Suprapubic skin (tissue), 4 donors: ENCODE measurements around the gene RNLS. TPM values are rescaled to one million over a fixed set of nuclear protein-coding genes. Genes with fewer than 3 reads are reported as not detected.
A peak's percentile ranks its signal among the peaks of the same experiment; 100 is the strongest.

Experiments used
- DNase-seq, 2 donors: peaks; one replicate each; pipeline ENCODE4 v3.0.0-alpha.2; 2019; ENCODE audit warnings: low spot score in 2 of 2
- H3K27ac ChIP-seq: fragments of 200-600 bp; sonication (generic); one replicate; pipeline ENCODE4 v1.5.1; 2019
- H3K27me3 ChIP-seq: fragments of 200-600 bp; sonication (generic); one replicate; pipeline ENCODE4 v1.5.1; 2019
- H3K36me3 ChIP-seq: fragments of 200-600 bp; sonication (generic); one replicate; pipeline ENCODE4 v1.5.1; 2019
- H3K4me1 ChIP-seq: fragments of 200-600 bp; sonication (generic); one replicate; pipeline ENCODE4 v1.5.1; 2019
- H3K4me3 ChIP-seq: fragments of 200-600 bp; sonication (generic); one replicate; pipeline ENCODE4 v1.5.1; 2019; ENCODE audit warnings: mild to moderate bottlenecking
- H3K9me3 ChIP-seq: fragments of 200-600 bp; sonication (generic); one replicate; pipeline ENCODE4 v1.5.1; 2019
- EP300 ChIP-seq: sonication (generic); formaldehyde crosslinking; IDR thresholded peaks from one replicate; pipeline ENCODE4 v1.6.1; 2017; ENCODE audit warnings: antibody characterized with exemption
- POLR2A ChIP-seq, 2 donors: fragments of 450-650 bp; IDR thresholded peaks; one replicate each; pipeline ENCODE4 v1.6.1; 2017; ENCODE audit warnings: antibody characterized with exemption in 2 of 2, mild to moderate bottlenecking in 2 of 2, moderate library complexity in 2 of 2
- POLR2AphosphoS5 ChIP-seq, 3 donors: sonication (generic); formaldehyde crosslinking; IDR thresholded peaks; one replicate each; pipeline ENCODE4 v1.6.1; 2017; ENCODE audit warnings: antibody characterized with exemption in 3 of 3
- WGBS: methylation state at CpG from one replicate; pipeline ENCODE4 v1.1.5; 2018; 5-methylcytosine and 5-hydroxymethylcytosine counted together
- total RNA-seq, 4 donors: library from RNA; depleted of rRNA; stranded (reverse); fragments of >200 nt; gene quantifications; one replicate each; pipeline ENCODE4 v1.1.0, GENCODE V29; 2016
- TF ChIP-seq, protein P1 (sequence below), 2 donors: fragments of 200-600 bp in 1 of 2; fragments of 450-650 bp in 1 of 2; sonication (generic) in 1 of 2; IDR thresholded peaks; one replicate each; pipeline ENCODE4 v1.5.1; 2016 to 2019; ENCODE audit warnings: antibody characterized with exemption in 2 of 2, mild to moderate bottlenecking in 1 of 2, moderate library complexity in 1 of 2

The RNLS gene
- total RNA-seq, 4 donors from 2014 or later, result 9.8 to 23.7 (median 19.2) TPM

DNA sequence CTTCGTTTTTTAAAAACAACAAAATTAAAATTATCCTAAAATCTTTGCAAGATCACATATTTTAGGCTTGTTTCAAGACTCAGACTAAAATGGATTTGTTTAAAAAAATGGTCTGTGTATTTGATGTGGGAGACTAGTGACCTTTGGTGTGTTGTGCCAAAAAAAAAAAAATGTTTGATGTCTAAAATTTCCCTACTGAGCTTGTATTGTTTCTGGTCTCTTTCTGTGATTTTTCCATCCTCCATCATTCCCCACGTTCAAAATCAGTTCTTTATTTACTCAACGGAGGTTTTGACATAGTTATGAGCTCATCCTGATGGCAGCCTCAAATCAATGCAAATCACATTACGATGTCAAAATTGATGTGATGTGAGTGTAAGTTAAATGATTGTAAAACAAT, 326.2 kb downstream of the RNLS start:
- peaks cover 3% of the 10 kb centered on the region for H3K4me1 ChIP-seq
- peak overlapping the region; percentile 26 for H3K27ac ChIP-seq
- no peaks in the 10 kb centered on the region for H3K27me3 ChIP-seq
- TF ChIP-seq POLR2AphosphoS5 (IDR thresholded peaks at IDR 0.05) (no peak), POLR2A (IDR thresholded peaks at IDR 0.05) (no peak), EP300 (no peak)
- TF ChIP-seq, protein P1, sequence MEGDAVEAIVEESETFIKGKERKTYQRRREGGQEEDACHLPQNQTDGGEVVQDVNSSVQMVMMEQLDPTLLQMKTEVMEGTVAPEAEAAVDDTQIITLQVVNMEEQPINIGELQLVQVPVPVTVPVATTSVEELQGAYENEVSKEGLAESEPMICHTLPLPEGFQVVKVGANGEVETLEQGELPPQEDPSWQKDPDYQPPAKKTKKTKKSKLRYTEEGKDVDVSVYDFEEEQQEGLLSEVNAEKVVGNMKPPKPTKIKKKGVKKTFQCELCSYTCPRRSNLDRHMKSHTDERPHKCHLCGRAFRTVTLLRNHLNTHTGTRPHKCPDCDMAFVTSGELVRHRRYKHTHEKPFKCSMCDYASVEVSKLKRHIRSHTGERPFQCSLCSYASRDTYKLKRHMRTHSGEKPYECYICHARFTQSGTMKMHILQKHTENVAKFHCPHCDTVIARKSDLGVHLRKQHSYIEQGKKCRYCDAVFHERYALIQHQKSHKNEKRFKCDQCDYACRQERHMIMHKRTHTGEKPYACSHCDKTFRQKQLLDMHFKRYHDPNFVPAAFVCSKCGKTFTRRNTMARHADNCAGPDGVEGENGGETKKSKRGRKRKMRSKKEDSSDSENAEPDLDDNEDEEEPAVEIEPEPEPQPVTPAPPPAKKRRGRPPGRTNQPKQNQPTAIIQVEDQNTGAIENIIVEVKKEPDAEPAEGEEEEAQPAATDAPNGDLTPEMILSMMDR (IDR thresholded peaks at IDR 0.05), result no peak
- H3K4me3 ChIP-seq, result no peak overlapping the region
- H3K36me3 ChIP-seq, result no peaks in the 10 kb centered on the region
- no peak for DNase-seq
- WGBS, result 74% methylated on average over 4 of the region's 4 CpGs
- no peaks in the 10 kb centered on the region for H3K9me3 ChIP-seq

DNA sequence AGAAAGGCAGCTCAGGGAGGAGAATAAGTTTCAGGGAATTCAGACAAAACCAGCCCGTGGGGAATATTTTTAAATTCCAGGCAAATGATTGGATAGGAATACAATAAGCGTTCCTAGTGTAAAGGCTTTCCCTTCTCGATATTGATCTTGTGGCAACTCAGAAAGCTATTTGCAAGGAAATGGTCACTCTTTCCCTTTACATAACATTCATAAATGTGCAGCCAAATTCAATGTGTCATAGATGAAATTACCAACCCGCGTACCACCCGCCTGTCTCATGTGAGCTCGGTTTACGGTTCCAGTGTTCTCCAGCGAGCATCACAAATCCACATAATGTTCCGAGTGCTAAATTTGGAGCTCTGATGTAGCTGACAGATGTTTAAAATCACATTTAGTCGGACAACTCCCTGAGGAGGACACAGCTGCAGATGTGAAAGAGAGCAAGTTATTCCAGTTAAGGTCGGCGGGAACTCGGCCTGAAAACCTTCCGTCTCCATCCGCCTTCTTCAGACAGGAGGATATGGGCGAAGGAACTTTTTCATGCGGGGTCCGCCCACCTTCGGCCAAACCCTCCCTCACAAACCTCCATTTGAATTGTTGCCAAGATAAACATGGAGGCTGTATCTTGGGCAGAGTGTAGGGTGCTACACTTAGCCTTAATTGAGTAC, 327.0 kb downstream of the RNLS start:
- H3K9me3 ChIP-seq, result no peaks in the 10 kb centered on the region
- H3K4me1 ChIP-seq, result peaks cover 3% of the 10 kb centered on the region
- no peaks in the 10 kb centered on the region for H3K36me3 ChIP-seq
- DNase-seq, result no peak
- H3K4me3 ChIP-seq, result no peak overlapping the region
- WGBS, result 85% methylated on average over 20 of the region's 20 CpGs
- no peaks in the 10 kb centered on the region for H3K27me3 ChIP-seq
- TF ChIP-seq, protein P1 (IDR thresholded peaks at IDR 0.05), result no peak
- no peak for TF ChIP-seq EP300
- TF ChIP-seq POLR2AphosphoS5 (IDR thresholded peaks at IDR 0.05), result no peak
- no peak for TF ChIP-seq POLR2A (IDR thresholded peaks at IDR 0.05)
- H3K27ac ChIP-seq, result peak overlapping the region; percentile 54

DNA sequence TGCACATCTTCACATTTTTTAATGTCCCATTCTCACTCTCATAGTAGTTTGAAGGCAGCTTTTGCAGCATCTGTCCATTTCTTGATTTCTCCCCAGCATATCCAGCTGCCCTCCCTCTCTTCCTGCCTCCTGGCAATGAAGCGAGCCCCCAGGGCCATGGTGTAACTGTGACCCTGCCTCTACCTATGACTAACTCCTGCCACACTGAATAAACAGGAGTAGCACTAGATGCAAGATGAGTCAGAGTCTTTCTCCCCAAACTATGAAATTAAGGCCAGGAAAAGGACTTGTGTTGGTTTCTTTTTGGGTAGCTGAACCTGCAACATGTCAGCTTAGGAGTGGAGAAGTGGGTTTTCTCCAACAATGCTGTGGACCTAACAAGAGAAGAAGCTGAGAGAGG, 329.0 kb downstream of the RNLS start:
- Histone ChIP-seq H3K4me3 (no peak overlapping the region), H3K9me3 (no peaks in the 10 kb centered on the region), H3K27ac (no peak overlapping the region), H3K36me3 (no peaks in the 10 kb centered on the region), H3K4me1 (peaks cover 3% of the 10 kb centered on the region), H3K27me3 (no peaks in the 10 kb centered on the region)
- WGBS, result 47% methylated on average over 1 of the region's 1 CpG
- TF ChIP-seq POLR2A (IDR thresholded peaks at IDR 0.05) (no peak), EP300 (no peak), POLR2AphosphoS5 (IDR thresholded peaks at IDR 0.05) (no peak)
- TF ChIP-seq, protein P1 (IDR thresholded peaks at IDR 0.05), result no peak
- DNase-seq, result no peak

DNA sequence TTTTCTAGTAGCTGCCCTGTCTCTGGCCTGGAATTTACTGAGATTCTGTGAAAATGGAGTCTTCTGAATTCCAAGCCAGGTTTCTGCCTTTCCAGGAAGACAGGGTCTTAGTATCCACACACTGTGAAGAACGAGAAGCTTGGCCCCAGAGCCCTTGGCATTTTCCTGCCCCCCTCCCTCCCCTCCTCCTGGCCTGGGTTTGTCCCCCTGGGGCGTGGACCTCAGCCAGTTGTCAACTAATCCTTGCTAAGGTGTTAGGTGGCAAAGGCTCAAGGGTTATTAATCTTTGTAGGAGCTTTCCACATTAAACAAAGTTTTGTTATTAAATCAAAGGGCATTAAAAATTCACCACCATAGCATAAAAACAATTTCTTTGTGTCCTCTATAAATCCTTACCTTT, 329.5 kb downstream of the RNLS start:
- TF ChIP-seq POLR2A (IDR thresholded peaks at IDR 0.05) (no peak), POLR2AphosphoS5 (IDR thresholded peaks at IDR 0.05) (no peak), EP300 (no peak)
- TF ChIP-seq, protein P1 (IDR thresholded peaks at IDR 0.05), result no peak
- H3K4me1 ChIP-seq, result peaks cover 3% of the 10 kb centered on the region
- no peaks in the 10 kb centered on the region for H3K9me3 ChIP-seq
- 36% methylated on average over 2 of the region's 2 CpGs for WGBS
- no peak overlapping the region for H3K4me3 ChIP-seq
- no peaks in the 10 kb centered on the region for H3K36me3 ChIP-seq
- no peaks in the 10 kb centered on the region for H3K27me3 ChIP-seq
- no peak overlapping the region for H3K27ac ChIP-seq
- no peak for DNase-seq

DNA sequence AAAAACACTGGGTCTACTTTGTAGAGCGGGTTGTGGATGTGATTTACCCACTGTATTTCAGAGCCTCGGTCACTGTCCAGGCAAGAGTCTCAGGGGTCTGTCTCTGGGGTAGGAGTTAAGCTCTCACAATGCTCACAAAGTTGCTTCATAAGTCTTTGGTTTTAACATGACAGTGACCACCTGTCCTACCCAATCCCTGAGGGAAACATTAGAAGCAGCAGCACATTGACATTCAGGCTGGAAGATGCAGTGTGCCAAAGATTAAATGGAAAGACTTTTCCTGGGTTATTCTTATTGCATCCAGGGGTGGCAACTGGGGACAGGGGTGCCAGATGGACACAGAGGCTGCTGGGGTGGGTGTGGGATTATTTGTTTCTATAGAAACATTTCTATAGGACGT, 330.0 kb downstream of the RNLS start:
- no peak for DNase-seq
- Histone ChIP-seq H3K9me3 (no peaks in the 10 kb centered on the region), H3K4me3 (no peak overlapping the region), H3K27me3 (no peaks in the 10 kb centered on the region), H3K27ac (no peak overlapping the region), H3K4me1 (peaks cover 3% of the 10 kb centered on the region), H3K36me3 (no peaks in the 10 kb centered on the region)
- 89% methylated on average over 3 of the region's 3 CpGs for WGBS
- TF ChIP-seq, protein P1 (IDR thresholded peaks at IDR 0.05), result no peak
- TF ChIP-seq POLR2AphosphoS5 (IDR thresholded peaks at IDR 0.05), result no peak
- no peak for TF ChIP-seq POLR2A (IDR thresholded peaks at IDR 0.05)
- no peak for TF ChIP-seq EP300
